Neural cell (in vitro differentiated cells): ENCODE results near the gene ZNF784.

ENCODE experiments used
- CTCF ChIP-seq: fragments of 450-650 bp; IDR thresholded peaks from 2 replicates; pipeline ENCODE4 v1.5.1; 2014; ENCODE audit warnings: antibody characterized with exemption, mild to moderate bottlenecking, moderate library complexity; ENCODE audit not compliant: poor library complexity, severe bottlenecking
- EZH2 ChIP-seq: fragments of 200-600, 300-800 bp; shearing (Covaris generic), sonication (generic); IDR thresholded peaks from 2 replicates; pipeline ENCODE4 v1.6.1; 2014; ENCODE audit warnings: antibody characterized with exemption, low read length, borderline replicate concordance, mild to moderate bottlenecking; ENCODE audit not compliant: insufficient read depth, poor library complexity, severe bottlenecking
- POLR2AphosphoS5 ChIP-seq: IDR thresholded peaks from 2 replicates; pipeline ENCODE4 v1.6.1; 2012

- TF ChIP-seq EZH2 (no peak), CTCF (no peak), POLR2AphosphoS5 (no peak)
Observed at GRCh38 chr19:55598034-55598433, 26.3 kb downstream of the ZNF784 start.
